ENCODE data around the gene EPB41L2.

EPB41L2 gene

GRCh38 chr6:130858498-130859160 is 204.4 kb downstream of the EPB41L2 start:
- DNase-seq (ENCODE audit: low read depth), result no peak
- no peak overlapping the region for H3K4me3 ChIP-seq (ENCODE audit: low read depth, low read length)
- TF ChIP-seq CTCF (IDR thresholded peaks at IDR 0.05; ENCODE audit: low read depth, low read length, missing control alignments), result no peak
- in situ Hi-C loops (cut with HindIII; ENCODE audit: low sequenced_read_pairs), result loop anchor here (25.0 kb wide), 1 partner anchor 546 kb away; no protein-coding TSS in a partner anchor

GRCh38 chr6:130858054-130858453 is 205.0 kb downstream of the EPB41L2 start:
- TF ChIP-seq CTCF (IDR thresholded peaks at IDR 0.05; ENCODE audit: low read depth, low read length, missing control alignments), result no peak
- in situ Hi-C loops (cut with HindIII; ENCODE audit: low sequenced_read_pairs), result loop anchor here (25.0 kb wide), 1 partner anchor 546 kb away; no protein-coding TSS in a partner anchor
- no peak overlapping the region for H3K4me3 ChIP-seq (ENCODE audit: low read depth, low read length)
- DNase-seq (ENCODE audit: low read depth), result no peak

GRCh38 chr6:130853555-130854183 is 209.4 kb downstream of the EPB41L2 start:
- in situ Hi-C loops (cut with HindIII; ENCODE audit: low sequenced_read_pairs), result loop anchor here (25.0 kb wide), 1 partner anchor 541 kb away; no protein-coding TSS in a partner anchor
- no peak overlapping the region for H3K4me3 ChIP-seq (ENCODE audit: low read depth, low read length)
- no peak for DNase-seq (ENCODE audit: low read depth)
- TF ChIP-seq CTCF (IDR thresholded peaks at IDR 0.05; ENCODE audit: low read depth, low read length, missing control alignments), result no peak

GRCh38 chr6:130852844-130853554 is 210.0 kb downstream of the EPB41L2 start:
- no peak for TF ChIP-seq CTCF (IDR thresholded peaks at IDR 0.05; ENCODE audit: low read depth, low read length, missing control alignments)
- in situ Hi-C loops (cut with HindIII; ENCODE audit: low sequenced_read_pairs), result loop anchor here (25.0 kb wide), 1 partner anchor 541 kb away; no protein-coding TSS in a partner anchor
- no peak overlapping the region for H3K4me3 ChIP-seq (ENCODE audit: low read depth, low read length)
- no peak for DNase-seq (ENCODE audit: low read depth)

GRCh38 chr6:130851026-130851425 is 212.0 kb downstream of the EPB41L2 start:
- TF ChIP-seq CTCF (IDR thresholded peaks at IDR 0.05; ENCODE audit: low read depth, low read length, missing control alignments), result no peak
- H3K4me3 ChIP-seq (ENCODE audit: low read depth, low read length), result no peak overlapping the region
- in situ Hi-C loops (cut with HindIII; ENCODE audit: low sequenced_read_pairs), result loop anchor here (25.0 kb wide), 1 partner anchor 539 kb away; no protein-coding TSS in a partner anchor
- no peak for DNase-seq (ENCODE audit: low read depth)

GRCh38 chr6:130849594-130849993 is 213.5 kb downstream of the EPB41L2 start:
- in situ Hi-C loops (cut with HindIII; ENCODE audit: low sequenced_read_pairs), result loop anchor here (25.0 kb wide), 1 partner anchor 787 kb away; no protein-coding TSS in a partner anchor
- TF ChIP-seq CTCF (IDR thresholded peaks at IDR 0.05; ENCODE audit: low read depth, low read length, missing control alignments), result no peak
- no peak for DNase-seq (ENCODE audit: low read depth)
- H3K4me3 ChIP-seq (ENCODE audit: low read depth, low read length), result no peak overlapping the region

Measured in astrocyte of the cerebellum (primary cell).